ENCODE measurements around the gene SDS. TPM values are rescaled to one million over a fixed set of nuclear protein-coding genes. Genes with fewer than 3 reads are reported as not detected.

Gene SDS
- total and polyA plus RNA-seq, 2 donors (not counting 3 experiments of a cell fraction or from before 2014, with no cell fraction given), result not detected

DNA sequence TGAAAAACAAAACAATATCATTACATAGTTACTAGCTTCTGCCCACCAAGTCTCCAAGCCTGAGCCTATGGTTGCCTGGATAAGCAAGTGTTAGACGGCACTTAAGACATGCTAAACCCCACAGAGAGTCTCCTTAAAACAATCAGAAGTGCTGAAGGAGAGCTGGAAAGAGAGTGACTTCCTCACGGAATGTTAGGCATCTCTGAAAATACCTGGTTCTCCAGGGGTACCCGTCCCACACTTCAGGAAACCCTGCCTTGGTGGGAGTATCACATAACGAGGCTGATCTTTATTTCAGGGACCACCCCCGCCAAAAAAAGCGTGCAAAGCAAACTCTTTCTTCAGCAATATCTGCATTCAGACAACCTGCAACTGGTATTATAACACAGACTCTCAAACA, 49.6 kb upstream of the SDS start:
- Histone ChIP-seq H3K36me3 (ENCODE audit: control insufficient read depth in 2 of 2, extremely low read depth in 1 of 2, insufficient read depth in 2 of 2, low read length in 2 of 2) (no peaks in the 10 kb centered on the region), H3K4me3 (replicated peaks in 1 of 3; ENCODE audit: insufficient read depth in 1 of 3, low read depth in 1 of 3, low read length in 3 of 3) (no peak overlapping the region), H2AFZ (ENCODE audit: low read depth, low read length) (no peak overlapping the region), H4K20me1 (replicated peaks; ENCODE audit: control insufficient read depth, extremely low read depth, insufficient read depth, low read length) (no peaks in the 10 kb centered on the region), H3K79me2 (ENCODE audit: control insufficient read depth, insufficient read depth, low read length) (no peaks in the 10 kb centered on the region), H3K9me1 (replicated peaks; ENCODE audit: control insufficient read depth, extremely low read depth, insufficient read depth, low read length) (no peaks in the 10 kb centered on the region), H3K27ac (ENCODE audit: insufficient read depth, low read depth, low read length) (no peak overlapping the region), H3K4me2 (ENCODE audit: insufficient read depth, low read length) (no peak overlapping the region), H3K4me1 (ENCODE audit: control insufficient read depth, extremely low read depth, insufficient read depth, low read length) (no peaks in the 10 kb centered on the region), H3K9ac (replicated peaks; ENCODE audit: extremely low read depth, insufficient read depth, low read length) (no peak overlapping the region), H3K9me3 (replicated peaks; ENCODE audit: control insufficient read depth, insufficient read depth, low read length) (no peaks in the 10 kb centered on the region), H3K27me3 (ENCODE audit: control insufficient read depth in 2 of 2, insufficient read depth in 2 of 2, low read length in 2 of 2) (peaks cover 0 to 2% of the 10 kb centered on the region in 2 experiments)
- intact Hi-C loops (cut with micrococcal nuclease), result no loop called here
- dilution Hi-C loops (cut with MboI; ENCODE audit: extremely low pct_ligation_motif_present, low sequenced_read_pairs), result no loop called here
- BruUV-seq (replicated peaks), result no TSS peak
- no peak for DNase-seq (ENCODE audit: low read depth, low spot score)
- CTCF ChIA-PET, result interaction anchor here (0.7 to 2.8 kb wide), 4 partner anchors 9 to 527 kb away, joined by 3 to 27 read pairs (median 10); no protein-coding TSS in a partner anchor
- TF ChIP-seq EZH2 (IDR thresholded peaks at IDR 0.05; ENCODE audit: borderline replicate concordance, low read depth, low read length, severe bottlenecking), result no peak
- TF ChIP-seq POLR2AphosphoS5 (IDR thresholded peaks at IDR 0.05; ENCODE audit: insufficient read depth, low read depth, low read length), result no peak
- no peak for TF ChIP-seq GATA2 (IDR thresholded peaks at IDR 0.05; ENCODE audit: insufficient read depth, insufficient read length, low read depth, low read length)
- no peak for TF ChIP-seq FOS (IDR thresholded peaks at IDR 0.05; ENCODE audit: borderline replicate concordance, insufficient read depth, low read length)
- POLR2A ChIA-PET, result interaction anchor here (0.7 kb wide), 2 partner anchors 460 to 1569 kb away, joined by 3 to 4 read pairs; no protein-coding TSS in a partner anchor
- FAIRE-seq, result no peak

DNA sequence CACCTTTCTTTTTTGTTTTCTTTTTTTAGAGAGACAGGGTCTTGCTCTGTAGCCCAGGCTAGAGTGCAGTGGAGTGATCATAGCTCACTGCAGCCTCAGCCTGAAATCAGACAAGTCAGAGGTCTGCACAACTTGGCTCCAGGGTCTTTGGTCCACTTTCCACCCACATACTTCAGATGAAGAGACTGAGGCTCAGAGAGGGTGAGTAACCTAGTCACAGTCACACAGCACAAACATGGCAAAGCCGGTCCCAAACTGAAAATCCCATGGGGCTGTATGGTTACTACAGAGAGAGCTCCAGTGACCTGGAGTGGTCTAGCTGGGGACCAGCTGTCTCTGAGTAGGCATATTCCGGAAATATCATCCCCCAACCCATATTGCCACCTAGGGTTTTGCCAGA, 48.8 kb upstream of the SDS start:
- ChIA-PET CTCF (interaction anchor here (1.5 to 2.8 kb wide), 3 partner anchors 10 to 528 kb away, joined by 3 to 27 read pairs (median 17); no protein-coding TSS in a partner anchor), POLR2A (interaction anchor here (0.7 kb wide), 1 partner anchor 1570 kb away, joined by 4 read pairs; no protein-coding TSS in a partner anchor)
- Histone ChIP-seq H2AFZ (ENCODE audit: low read depth, low read length) (no peak overlapping the region), H3K9me3 (replicated peaks; ENCODE audit: control insufficient read depth, insufficient read depth, low read length) (no peaks in the 10 kb centered on the region), H3K9ac (replicated peaks; ENCODE audit: extremely low read depth, insufficient read depth, low read length) (no peak overlapping the region), H3K36me3 (ENCODE audit: control insufficient read depth in 2 of 2, extremely low read depth in 1 of 2, insufficient read depth in 2 of 2, low read length in 2 of 2) (no peaks in the 10 kb centered on the region), H3K79me2 (ENCODE audit: control insufficient read depth, insufficient read depth, low read length) (no peaks in the 10 kb centered on the region), H3K4me2 (ENCODE audit: insufficient read depth, low read length) (no peak overlapping the region), H3K4me3 (replicated peaks in 1 of 3; ENCODE audit: insufficient read depth in 1 of 3, low read depth in 1 of 3, low read length in 3 of 3) (no peak overlapping the region), H3K4me1 (ENCODE audit: control insufficient read depth, extremely low read depth, insufficient read depth, low read length) (no peaks in the 10 kb centered on the region), H3K27me3 (ENCODE audit: control insufficient read depth in 2 of 2, insufficient read depth in 2 of 2, low read length in 2 of 2) (peaks cover 0 to 2% of the 10 kb centered on the region in 2 experiments), H4K20me1 (replicated peaks; ENCODE audit: control insufficient read depth, extremely low read depth, insufficient read depth, low read length) (no peaks in the 10 kb centered on the region), H3K27ac (ENCODE audit: insufficient read depth, low read depth, low read length) (no peak overlapping the region), H3K9me1 (replicated peaks; ENCODE audit: control insufficient read depth, extremely low read depth, insufficient read depth, low read length) (no peaks in the 10 kb centered on the region)
- TF ChIP-seq JUN (IDR thresholded peaks at IDR 0.05; ENCODE audit: borderline replicate concordance, insufficient read depth, insufficient read length, low read depth) (no peak), POLR2AphosphoS5 (IDR thresholded peaks at IDR 0.05; ENCODE audit: insufficient read depth, low read depth, low read length) (no peak), FOS (IDR thresholded peaks at IDR 0.05; ENCODE audit: borderline replicate concordance, insufficient read depth, low read length) (no peak), GATA2 (IDR thresholded peaks at IDR 0.05; ENCODE audit: insufficient read depth, insufficient read length, low read depth, low read length) (no peak), POLR2A (IDR thresholded peaks at IDR 0.05; ENCODE audit: low read depth, low read length) (no peak), EZH2 (IDR thresholded peaks at IDR 0.05; ENCODE audit: borderline replicate concordance, low read depth, low read length, severe bottlenecking) (no peak), MYC (IDR thresholded peaks at IDR 0.05; ENCODE audit: low read depth, low read length) (no peak)
- TF ChIP-seq, protein P1, sequence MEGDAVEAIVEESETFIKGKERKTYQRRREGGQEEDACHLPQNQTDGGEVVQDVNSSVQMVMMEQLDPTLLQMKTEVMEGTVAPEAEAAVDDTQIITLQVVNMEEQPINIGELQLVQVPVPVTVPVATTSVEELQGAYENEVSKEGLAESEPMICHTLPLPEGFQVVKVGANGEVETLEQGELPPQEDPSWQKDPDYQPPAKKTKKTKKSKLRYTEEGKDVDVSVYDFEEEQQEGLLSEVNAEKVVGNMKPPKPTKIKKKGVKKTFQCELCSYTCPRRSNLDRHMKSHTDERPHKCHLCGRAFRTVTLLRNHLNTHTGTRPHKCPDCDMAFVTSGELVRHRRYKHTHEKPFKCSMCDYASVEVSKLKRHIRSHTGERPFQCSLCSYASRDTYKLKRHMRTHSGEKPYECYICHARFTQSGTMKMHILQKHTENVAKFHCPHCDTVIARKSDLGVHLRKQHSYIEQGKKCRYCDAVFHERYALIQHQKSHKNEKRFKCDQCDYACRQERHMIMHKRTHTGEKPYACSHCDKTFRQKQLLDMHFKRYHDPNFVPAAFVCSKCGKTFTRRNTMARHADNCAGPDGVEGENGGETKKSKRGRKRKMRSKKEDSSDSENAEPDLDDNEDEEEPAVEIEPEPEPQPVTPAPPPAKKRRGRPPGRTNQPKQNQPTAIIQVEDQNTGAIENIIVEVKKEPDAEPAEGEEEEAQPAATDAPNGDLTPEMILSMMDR (IDR thresholded peaks at IDR 0.05; ENCODE audit: extremely low read depth in 1 of 2, insufficient read depth in 1 of 2, low read depth in 1 of 2, low read length in 2 of 2), result no peak
- TF ChIP-seq, protein P2, sequence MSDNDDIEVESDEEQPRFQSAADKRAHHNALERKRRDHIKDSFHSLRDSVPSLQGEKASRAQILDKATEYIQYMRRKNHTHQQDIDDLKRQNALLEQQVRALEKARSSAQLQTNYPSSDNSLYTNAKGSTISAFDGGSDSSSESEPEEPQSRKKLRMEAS (IDR thresholded peaks at IDR 0.05; ENCODE audit: insufficient read depth, insufficient read length), result no peak
- dilution Hi-C loops (cut with MboI; ENCODE audit: extremely low pct_ligation_motif_present, low sequenced_read_pairs) (no loop called here), intact Hi-C loops (cut with micrococcal nuclease) (no loop called here)
- FAIRE-seq, result no peak
- BruUV-seq (replicated peaks), result no TSS peak
- no peak for DNase-seq (ENCODE audit: low read depth, low spot score)
